Activated CD8-positive, alpha-beta memory T cell treated with anti-CD3 and anti-CD28 coated beads for 4 hours (primary cell): ENCODE data around the gene FAM216B.

Experiments used
- DNase-seq, 2 donors: peaks; one replicate each; pipeline ENCODE4 v3.0.0-alpha.2; 2020; ENCODE audit warnings: low read depth in 2 of 2

The FAM216B gene

DNA sequence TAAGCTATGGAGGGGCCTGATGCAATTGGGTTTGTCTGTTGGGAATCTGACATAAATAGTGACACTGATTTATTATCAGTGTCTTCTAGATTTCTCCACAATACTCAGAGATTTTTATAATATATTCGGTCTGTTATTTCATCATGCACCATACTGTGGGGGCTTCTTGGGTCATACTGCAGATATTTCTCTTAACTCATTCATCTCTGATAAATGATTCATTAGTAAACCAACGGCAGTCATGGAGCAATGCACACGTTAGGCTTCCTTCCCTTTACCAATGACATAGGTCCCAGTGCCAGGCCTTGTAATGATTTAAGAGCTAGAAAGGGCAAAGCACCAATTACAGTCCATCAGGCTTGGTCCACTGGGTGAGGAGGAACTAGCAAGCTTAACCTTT, 53.6 kb downstream of the FAM216B start:
- no peak for DNase-seq

- no peak for DNase-seq
These were observed 55.7 kb downstream of the FAM216B start for GRCh38 chr13:42836930-42837690.
